Activated CD4-positive, CD25-positive, alpha-beta regulatory T cell treated with anti-CD3 and anti-CD28 coated beads, Interleukin-2, amount 50 U/mL, for 16 hours (primary cell): ENCODE measurements around the gene CLEC16A.

Source experiments
- DNase-seq: peaks from one replicate; pipeline ENCODE4 v3.0.0-alpha.2; 2020; ENCODE audit warnings: low read depth, low spot score

CLEC16A gene

DNA sequence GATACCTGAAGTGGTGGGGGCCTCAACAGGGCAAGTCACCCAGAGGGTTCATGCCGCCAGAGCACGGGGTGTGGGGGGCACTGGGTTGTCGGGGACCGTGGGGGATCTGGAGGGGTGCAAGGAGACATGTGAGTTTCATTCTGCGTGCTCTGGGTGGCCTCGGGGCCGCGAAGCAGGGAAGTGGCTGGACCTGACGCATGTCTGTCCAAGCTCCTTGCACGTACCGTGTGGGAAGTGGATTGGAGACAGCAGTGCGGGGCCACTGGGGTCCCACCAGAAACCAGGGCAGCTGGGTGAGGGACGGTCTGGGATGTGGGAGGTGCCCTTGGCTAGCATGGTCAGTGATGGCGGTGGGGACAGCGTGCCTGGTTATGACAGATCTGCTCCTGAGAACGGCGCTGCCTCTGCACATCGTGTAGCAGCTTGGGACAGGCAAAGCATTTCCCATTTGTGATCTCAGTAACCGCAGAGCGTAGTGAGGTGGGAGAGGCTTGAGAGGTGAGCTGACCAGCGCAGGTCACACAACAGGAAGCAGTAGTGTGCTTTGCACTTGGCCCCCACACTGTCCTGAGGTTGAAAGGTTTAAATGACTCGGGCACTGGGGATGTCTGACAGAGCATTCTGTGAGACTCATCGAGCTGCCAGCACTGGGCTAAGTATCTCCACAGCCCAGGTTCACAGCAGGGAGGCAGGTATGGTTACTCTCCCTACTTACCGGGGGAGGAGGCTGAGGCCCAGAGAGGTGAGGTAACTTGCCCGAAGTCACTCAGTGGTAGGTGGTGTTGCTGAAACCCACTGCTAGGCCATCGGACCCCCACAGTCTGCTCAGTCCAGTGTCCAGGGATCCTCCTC is 197.3 kb downstream of the CLEC16A start:
- no peak for DNase-seq

DNA sequence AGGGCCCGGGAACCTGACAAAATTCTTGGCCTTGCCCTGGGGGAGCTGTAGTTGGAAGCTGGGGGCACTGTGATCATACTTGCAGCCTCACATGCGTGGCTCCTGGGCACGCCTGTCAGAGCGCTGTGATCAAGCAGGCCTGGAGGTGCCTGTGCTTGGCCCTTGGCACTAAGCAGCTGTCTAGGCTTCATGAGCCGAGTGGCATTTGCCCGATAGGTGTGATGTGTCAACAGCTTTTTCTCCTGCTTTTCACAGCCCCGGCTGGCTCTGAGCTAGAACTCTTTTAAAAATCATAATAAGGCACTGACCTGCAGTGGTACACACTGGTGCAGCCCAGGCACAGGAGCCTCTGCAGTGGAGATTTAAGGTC is 197.9 kb downstream of the CLEC16A start:
- DNase-seq: no peak

DNA sequence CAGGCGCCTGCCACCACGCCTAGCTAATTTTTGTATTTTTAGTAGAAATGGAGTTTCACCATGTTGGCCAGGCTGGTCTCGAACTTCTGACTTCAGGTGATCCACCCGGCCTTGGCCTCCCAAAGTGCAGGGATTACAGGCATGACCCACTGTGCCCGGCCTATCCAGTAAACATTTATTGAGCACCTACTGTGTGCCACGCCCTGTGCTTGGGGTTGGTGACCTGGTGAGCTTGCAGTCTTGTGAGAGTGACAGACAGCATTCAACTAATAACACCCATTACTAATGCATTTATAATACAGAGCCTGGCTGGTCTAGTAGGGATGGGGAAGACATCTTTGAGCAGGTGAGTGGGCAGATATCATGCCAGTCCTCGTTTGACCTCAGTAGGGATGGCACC is 198.6 kb downstream of the CLEC16A start:
- no peak for DNase-seq

DNA sequence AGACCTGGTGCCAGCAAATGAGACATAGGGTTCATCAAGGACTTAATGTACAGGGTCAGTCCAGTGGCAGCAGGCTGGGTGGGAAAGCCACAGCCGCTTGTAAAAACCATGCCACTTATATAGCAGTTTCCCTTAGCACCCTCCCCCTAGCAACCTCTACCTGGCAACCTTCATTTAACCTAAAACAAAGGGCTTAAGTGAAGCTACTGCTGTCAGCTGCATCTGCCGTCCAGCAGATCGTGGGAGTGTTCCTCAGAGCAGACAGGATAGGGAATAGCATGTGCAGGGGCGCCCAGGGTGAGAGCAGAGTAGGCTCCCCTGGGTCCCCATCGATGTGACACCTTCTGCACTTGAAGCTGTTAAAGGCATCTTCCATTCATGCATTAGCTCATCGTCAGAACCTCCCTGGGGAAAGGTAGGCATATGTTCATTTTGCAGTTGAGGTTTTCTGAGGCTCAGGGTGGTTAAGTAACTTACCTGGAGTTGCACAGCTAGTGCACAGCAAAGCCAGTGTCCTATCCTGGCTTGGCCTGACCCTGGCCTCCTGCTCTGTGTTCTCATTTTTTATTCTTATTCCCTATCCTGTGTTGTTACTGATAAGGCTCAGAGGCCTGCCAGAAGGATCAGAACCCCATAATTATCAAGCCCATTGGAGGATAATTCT is 199.1 kb downstream of the CLEC16A start:
- no peak for DNase-seq

DNA sequence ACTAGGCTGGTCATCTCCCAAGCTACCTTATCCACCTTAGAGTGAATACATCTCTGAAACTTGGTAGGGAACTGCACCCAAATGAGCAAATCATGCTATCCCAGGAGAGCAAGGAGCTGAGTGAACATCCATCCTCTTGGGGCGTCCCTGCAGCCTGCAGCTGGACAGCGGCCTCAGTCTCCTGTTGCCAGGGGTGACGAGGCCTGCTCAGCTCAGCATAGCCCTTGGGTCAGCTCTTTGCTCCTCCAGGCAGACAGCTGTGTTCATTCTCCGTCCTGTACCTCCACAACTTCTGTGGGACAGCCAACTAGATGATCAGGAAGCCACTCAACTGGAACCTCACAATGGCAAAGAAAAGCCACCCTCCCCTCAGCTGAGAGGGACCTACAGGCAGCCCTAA is 199.8 kb downstream of the CLEC16A start:
- DNase-seq: no peak

DNA sequence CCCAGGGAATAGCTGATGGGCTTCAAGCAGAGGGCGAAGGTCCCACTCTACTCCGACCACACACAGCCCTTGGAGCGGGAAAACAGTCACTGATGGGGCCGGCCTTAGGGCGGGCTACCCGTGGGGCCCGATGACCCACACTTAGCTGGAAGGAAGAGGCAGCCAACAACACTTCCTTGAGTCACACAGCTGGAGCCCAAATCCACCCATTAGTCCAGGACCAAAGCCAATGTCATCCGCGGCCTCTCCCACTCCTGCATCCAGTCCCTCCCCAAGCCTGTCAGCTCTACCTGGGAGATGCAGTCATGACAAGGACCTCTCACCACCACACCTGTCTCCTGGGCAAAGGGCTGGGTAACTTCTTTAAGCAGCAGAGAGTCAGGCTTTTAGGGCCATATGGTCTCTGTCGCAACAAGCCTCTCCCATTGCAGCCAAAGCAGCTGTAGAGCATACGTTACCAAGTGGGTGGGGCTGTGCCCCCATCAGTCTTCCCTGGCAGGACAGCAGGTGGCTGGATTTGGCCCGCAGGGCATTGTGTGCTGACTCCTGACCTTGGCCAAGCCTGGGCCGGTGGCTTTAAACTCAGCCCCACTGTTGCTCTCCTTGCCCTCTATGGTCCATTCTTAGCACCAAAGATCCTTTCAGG is 200.9 kb downstream of the CLEC16A start:
- no peak for DNase-seq

DNA sequence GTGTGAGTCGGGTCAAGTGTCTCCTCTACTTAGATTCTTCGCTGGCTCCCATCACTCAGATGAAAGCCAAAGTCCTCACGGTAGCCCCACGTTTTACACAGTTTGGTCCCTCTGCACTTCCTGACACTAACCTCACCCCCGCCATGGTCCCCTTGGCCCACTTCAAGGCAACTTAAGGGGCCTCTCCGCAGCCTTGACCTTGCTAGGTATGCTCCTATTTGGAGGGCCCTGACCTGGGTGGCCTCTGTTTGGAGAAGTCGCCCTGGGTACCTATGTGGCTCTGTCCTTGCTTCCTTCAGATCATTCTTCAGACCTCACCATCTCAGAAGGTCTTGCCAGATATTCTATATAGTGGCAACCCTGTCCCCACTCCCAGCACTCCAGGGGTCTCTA is 201.5 kb downstream of the CLEC16A start:
- no peak for DNase-seq

DNA sequence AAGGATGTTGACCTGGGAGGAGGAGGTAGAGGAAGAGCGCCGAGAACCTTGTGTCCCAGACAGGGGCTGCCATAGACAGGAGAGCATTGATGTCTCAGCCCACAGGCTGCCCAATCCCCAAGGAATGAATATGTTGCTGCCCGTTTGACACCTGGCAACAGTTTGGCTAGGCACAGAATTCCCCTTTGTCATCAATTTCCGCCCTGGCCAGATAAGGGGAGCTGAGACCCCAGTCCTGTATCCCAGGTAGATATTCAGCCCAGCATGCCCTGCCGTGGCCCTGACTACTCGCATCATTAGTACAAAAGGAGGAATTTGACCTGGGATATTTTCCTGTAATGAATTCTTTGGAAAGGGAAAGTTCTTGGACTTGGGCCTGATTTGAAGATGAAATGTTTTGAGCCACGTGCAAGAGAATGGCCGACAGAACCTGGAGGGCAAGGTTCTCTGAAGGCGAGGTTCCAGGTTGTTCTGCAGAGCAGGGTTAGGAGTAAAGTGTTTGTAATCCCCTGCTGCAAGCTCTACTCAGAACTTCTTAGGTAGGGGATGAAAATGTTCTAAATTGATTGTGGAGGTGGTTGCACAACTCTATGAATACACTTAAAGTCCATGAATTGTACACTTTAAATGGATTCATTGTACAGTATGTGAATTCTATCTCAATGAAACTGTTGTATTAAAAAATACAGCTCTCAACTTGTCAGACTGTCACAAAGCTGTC is 202.8 kb downstream of the CLEC16A start:
- no peak for DNase-seq

DNA sequence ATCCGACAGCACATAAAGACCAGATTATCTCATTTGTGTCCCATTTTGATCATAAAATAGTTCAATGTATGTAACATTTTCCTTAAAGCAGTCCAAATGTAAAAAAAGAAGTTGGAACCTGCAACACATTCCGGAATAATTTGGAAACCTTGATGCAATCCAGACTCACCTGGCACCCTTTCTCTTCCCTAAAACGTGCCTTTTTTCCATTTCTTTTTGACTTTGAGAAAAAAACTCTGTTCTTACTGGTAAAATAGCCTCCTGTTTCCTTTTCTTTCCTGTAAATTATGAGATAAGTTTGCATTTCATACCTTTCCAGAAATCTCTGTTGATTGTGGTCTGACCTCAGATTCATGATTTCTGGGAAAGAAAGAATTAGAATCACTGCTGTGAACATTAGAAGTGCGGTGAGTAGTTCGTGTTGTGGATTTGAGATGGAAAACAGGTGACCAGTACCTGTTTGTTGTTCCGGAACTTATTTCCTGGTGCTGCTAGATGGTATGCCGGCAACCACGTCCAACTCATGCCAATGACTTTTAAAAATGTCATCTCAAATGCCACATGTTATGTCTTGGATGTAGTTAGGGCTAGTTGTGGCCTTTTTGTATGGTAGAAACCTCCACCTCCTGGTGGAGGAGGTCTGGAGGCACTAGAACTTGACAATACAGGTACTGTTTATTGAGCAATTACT is 203.5 kb downstream of the CLEC16A start:
- no peak for DNase-seq

DNA sequence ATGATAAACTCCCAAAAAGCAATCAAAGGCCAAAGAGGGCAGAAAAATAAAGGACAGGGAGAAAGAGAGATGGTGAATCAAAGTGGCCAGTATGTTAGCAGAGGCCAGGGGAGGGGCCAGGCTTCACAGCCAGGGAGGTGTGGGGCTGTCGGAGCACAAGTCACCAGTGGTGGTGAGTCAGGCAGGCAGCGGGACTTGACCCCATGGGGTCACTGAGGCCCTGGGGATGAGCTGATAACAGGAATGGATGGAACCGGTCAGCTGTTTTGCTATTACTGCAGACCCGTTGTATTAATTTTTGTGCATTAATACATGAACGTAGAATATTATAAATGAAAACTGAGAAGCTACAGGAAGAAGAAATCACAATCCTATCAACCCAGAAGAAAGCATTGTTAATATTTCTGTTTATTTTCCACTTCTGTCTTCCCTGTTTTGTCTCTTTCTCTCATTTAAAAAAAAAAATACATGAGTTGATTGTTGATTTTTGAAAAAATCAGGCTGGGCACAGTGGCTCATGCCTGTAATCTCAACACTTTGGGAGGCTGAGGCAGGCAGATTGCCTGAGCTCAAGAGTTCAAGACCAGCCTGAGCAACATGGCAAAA is 204.8 kb downstream of the CLEC16A start:
- no peak for DNase-seq

DNA sequence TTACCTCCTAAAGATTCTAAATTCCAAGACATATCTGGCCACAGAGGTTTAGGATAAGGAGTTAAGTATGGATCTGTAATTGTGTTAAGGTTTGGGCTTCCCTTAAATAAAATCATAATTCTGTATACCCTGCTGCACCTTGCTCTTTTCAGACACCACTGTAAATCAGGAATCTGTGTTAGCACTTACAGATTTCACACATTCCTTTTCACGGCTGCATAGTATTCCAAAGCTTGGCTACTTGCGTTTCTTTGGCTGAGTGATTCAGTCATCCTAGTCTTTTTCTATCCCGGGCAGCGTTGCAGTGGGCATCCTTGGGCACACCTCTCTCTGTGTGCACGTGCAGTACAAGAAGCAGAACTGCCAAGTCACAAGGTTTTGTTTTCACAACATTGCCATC is 205.8 kb downstream of the CLEC16A start:
- no peak for DNase-seq

DNA sequence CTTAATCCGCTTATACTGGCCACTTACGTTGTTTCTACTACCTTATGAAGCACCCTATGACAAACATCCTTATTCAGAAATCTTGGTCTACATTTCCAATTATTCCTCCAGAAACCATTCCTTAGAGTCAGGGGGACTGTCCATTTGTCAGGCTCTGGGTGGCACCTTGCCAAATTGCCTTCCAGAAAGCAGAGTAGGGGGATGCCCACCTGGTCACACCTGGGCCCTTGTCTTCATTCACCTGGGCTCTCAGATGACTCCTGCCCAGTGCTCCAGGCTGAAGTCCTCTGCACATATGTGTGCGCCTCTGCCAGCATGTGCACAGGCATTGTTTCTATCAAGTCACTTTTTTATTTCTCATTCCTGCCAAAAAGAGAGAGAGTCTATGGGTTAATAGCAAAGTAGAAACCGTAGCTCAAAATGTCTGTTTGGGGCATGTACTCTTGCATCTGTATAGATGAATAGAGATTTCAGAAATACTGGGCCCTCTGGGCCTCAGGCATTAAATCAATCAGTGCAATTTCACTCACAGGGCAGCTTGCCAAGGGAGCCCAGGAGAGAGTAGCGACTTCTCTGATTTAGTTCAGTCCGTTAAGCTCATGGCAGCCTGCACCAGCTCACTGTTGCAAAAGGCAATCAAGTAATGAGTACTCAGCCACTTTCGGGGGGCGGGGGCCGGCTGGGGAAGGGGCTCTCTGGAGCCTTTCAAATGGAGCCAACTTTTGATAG is 207.0 kb downstream of the CLEC16A start:
- no peak for DNase-seq

DNA sequence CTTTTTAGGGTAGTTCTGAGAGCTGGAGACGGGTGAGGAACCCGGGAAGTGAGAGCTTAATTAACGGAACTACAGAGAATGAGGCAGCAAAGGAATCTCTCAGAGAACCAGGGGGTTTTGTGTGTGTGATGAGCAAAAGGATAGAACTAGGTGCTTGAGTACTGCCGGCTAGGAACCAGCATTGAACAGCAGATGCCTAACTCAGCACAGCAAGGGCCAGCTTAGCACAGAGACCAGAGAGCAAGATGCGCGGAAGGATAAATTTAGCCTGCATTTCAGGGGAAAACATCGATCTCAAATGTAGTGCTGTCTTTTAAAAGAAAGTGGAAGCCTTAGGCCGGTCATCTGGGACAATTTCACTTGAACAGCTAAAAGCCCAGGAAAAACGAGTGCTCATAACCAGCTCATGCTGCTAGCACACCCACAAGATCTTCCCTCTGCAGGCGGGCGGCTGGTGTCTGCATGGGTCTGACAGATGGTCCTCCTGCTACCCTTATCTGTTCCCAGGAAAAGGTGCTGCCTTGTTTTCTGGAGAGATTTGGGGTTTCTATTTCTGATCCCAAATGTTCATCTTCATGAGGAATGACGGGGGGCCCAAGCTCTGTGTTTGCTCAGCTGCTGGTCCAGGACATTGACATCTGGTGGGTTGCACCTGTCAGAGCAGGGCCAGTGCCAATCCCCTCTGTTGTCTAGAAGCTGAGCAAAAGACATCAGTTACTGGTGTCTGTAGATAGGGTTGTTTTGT is 207.7 kb downstream of the CLEC16A start:
- no peak for DNase-seq

DNA sequence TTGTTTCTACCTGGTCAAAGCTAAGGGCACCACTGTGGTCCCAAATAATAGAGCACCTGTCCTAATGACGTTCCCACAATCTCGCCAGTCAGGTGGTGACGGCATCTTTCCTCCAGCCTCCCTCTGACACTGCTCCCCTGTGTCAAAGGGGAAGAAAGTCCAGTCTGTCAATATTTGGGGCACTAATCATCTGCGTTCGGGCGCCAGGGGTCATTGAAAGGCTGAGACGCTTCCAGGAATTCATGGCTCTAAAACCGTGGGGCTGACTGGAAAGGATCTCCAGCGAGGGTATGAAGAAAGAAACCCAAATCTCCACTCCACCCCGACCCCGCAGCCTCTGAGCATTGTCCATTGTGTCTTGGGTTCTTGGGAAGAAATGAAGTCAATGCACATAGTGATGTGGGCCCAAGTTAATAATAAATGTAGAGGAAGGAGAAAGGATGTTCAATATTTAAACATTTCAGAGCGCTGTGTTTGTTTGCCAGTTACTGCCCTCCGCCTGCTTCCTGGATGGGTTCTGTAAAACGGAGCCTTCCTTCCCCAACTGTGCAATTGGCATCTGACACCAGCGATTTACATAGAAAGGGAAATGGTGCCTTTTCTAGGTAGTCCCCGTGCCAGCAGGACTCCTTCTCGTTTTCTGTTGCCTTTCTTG is 208.4 kb downstream of the CLEC16A start:
- DNase-seq: no peak

DNA sequence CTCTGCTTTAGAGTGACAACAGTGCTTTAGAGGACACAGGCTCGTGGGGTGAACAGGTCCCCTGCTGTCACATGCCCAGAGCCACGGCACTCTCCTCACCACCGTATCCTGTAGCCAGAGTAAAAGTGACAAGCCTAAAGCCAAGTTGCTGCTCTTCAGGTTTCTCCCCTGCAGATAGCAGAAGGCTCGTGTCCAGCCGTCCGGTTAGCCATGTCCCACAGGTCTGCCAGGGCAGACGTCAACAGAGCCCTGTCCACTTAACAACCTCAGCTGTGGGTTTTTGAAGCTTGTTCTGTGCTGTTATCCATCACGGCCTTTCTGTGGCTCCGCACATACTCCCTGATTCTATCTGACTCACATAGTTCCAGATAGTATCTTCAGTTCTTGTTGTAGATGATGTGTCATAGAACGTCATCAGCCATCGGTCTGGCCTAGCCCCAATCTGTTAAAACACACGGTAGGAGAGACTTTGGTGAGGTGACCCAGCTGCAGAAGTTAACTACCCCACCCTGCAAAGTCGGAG is 211.0 kb downstream of the CLEC16A start:
- DNase-seq: no peak

DNA sequence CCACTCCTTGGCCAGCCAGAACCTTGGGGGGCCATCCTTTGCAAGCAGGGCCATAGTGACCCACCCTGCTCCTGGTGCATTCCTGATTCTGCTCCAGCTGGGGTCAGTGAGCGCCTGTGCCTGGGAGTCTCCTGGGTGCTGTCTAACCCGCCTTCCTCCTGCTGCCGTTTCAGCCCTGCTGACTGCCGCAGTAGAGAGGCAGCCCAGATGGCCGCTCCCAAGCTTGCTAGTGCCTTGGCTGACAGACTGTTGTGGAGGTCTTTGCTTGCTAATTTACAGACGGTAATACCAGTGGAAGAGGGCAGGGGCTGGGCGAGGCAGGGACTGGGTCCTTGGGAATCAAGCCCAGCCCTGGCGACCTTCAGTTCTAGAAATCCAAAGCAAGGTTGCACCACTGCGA is 212.0 kb downstream of the CLEC16A start:
- no peak for DNase-seq

DNA sequence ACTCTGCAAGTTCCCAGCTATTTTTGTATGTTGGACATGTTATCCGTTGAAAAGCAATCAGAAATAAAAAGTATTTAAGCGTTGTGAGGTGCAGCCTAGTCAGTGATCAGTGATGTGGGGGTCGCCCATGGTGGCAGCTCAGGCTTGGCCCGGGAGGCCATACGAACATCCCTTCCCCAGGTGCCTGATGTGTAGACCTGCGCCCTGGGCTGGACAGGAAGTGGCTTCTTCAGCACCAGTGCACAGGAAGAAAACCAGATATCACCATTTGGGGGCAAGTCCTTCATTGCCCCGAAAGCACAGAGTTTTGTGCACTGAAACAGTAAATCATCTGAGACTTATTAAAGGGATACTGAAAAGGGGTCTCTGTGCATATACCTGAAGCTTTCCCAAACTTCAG is 212.8 kb downstream of the CLEC16A start:
- DNase-seq: no peak

DNA sequence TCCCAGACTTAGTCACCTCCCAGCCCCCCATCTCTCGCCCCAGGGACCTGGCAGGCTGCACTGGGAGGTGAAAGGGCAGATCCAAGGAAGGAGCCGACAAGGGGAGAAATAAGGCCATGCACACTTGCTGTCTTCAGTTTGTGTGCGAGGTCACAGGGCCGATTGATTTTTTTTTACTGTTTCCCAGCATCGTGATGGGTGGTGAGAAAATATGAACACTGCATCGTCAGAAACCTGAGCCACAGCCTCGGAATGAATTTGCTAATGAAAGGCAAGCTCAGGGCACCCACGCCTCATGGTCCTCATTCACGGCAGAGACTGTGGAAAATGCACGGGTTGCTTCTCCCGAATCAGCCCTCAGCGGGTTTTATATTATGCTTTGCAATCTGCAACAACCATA is 213.7 kb downstream of the CLEC16A start:
- DNase-seq: no peak

DNA sequence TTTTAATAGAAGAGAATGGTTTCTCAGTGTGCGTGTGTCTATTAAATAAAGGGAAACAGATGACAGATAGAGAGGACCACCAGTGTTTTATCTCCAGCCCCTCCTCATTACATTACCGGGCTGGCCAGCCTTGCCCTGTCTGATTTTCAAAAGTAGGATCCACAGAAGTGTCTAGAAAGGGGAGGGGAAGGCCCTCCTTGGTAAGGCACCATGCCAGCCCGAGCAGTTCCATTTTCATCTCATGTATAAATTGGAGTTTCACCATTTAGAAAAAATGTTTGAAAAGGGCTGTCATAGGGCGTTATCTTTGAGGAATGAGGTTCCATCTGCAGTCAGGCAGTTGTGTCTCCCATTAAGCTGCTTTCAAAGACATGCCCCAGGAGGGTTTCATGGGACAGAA is 214.9 kb downstream of the CLEC16A start:
- DNase-seq: no peak
